Measurements from ENCODE around the gene MDGA2. TPM values are rescaled to one million over a fixed set of nuclear protein-coding genes. Genes with fewer than 3 reads are reported as not detected.

Gene MDGA2
- total RNA-seq, 6 donors from 2014 or later = 0.61 TPM; not detected in 5

DNA sequence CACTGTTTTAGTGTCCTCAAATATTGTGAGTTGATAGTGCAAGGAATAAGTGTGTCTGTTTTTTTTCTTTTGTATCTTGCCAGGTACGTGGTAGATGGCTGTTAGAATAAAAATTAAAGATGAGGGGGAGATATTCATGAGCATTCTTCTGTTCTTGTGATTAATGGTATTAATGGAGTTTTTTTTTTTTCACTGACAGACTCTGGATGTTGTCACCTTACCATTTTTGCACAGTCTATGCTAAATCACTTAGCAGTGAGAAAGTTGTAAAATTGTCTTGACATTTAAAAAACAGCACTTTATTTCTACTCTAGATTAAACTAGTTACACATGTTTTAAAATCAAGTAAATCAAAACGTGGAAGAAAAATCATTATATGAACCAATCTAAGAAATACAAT lies 204.3 kb downstream of the MDGA2 start:
- Histone ChIP-seq H3K4me3 (no peak overlapping the region), H3K27me3 (no peaks in the 10 kb centered on the region), H3K36me3 (no peaks in the 10 kb centered on the region), H3K4me1 (no peaks in the 10 kb centered on the region), H3K9me3 (no peaks in the 10 kb centered on the region), H3K27ac (no peak overlapping the region)
- DNase-seq = no peak
- TF ChIP-seq, protein P1, sequence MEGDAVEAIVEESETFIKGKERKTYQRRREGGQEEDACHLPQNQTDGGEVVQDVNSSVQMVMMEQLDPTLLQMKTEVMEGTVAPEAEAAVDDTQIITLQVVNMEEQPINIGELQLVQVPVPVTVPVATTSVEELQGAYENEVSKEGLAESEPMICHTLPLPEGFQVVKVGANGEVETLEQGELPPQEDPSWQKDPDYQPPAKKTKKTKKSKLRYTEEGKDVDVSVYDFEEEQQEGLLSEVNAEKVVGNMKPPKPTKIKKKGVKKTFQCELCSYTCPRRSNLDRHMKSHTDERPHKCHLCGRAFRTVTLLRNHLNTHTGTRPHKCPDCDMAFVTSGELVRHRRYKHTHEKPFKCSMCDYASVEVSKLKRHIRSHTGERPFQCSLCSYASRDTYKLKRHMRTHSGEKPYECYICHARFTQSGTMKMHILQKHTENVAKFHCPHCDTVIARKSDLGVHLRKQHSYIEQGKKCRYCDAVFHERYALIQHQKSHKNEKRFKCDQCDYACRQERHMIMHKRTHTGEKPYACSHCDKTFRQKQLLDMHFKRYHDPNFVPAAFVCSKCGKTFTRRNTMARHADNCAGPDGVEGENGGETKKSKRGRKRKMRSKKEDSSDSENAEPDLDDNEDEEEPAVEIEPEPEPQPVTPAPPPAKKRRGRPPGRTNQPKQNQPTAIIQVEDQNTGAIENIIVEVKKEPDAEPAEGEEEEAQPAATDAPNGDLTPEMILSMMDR (IDR thresholded peaks at IDR 0.05) = no peak
- TF ChIP-seq EP300 (IDR thresholded peaks at IDR 0.05) (no peak), POLR2A (IDR thresholded peaks at IDR 0.05) (no peak), POLR2AphosphoS5 (IDR thresholded peaks at IDR 0.05) (no peak)
- WGBS, 2 donors = 47 to 55% methylated on average over 2 of the region's 2 CpGs
- ATAC-seq (ENCODE audit: low FRiP score in 2 of 2) = no peak

DNA sequence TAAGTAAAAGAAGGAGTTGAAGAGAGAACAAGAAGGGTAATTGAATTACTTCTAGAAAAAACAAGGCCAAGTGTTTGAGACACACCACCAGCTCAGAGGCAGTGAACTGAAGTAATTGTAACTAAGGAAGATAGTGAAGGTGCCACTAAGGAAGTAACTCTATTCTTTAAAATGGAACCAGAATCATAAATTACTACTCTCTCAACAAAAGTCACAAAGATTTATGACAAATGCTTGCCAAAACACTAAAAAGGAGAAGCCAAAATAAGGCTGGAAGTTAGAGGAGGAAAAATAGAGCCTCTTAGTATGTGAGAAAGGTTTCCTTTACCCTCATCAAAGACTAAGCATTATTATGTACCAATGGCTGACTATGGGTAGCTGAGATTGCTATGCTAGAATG lies 208.5 kb downstream of the MDGA2 start:
- H3K27ac ChIP-seq = no peak overlapping the region
- DNase-seq = no peak
- no peak overlapping the region for H3K4me3 ChIP-seq
- no peaks in the 10 kb centered on the region for H3K27me3 ChIP-seq
- H3K9me3 ChIP-seq = no peaks in the 10 kb centered on the region
- no peaks in the 10 kb centered on the region for H3K36me3 ChIP-seq
- no peaks in the 10 kb centered on the region for H3K4me1 ChIP-seq
- no peak for ATAC-seq (ENCODE audit: low FRiP score in 2 of 2)
- no peak for TF ChIP-seq EP300 (IDR thresholded peaks at IDR 0.05)
- TF ChIP-seq, protein P1 (IDR thresholded peaks at IDR 0.05) = no peak

DNA sequence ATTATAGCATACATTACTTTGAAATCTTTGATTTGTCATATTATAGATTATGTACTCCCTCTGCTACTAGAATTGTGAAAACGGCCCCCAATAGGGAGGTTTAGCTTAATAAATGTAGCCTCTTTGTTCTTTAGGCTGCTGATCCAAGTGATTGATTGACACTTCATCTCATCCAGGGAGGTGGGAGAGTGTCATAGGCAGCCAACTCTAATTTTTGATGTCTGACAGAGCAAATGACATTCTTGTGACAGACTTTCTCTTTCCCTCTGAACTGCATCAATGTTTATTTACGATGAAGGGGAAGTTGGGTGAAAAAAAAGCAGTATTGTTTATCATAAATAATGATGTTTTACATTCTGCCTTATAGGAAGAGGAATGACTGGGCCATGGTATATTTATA lies 221.4 kb downstream of the MDGA2 start:
- ATAC-seq (ENCODE audit: low FRiP score in 2 of 2) (no peak), DNase-seq (no peak)
- H3K27me3 ChIP-seq = no peaks in the 10 kb centered on the region
- no peaks in the 10 kb centered on the region for H3K36me3 ChIP-seq
- 58 to 70% methylated on average over 2 of the region's 2 CpGs for WGBS, 2 donors
- TF ChIP-seq POLR2AphosphoS5 (IDR thresholded peaks at IDR 0.05) (no peak), EP300 (IDR thresholded peaks at IDR 0.05) (no peak), POLR2A (IDR thresholded peaks at IDR 0.05) (no peak)
- TF ChIP-seq, protein P1 (IDR thresholded peaks at IDR 0.05) = no peak
- H3K4me1 ChIP-seq = no peaks in the 10 kb centered on the region
- H3K27ac ChIP-seq = no peak overlapping the region
- no peaks in the 10 kb centered on the region for H3K9me3 ChIP-seq
- no peak overlapping the region for H3K4me3 ChIP-seq

DNA sequence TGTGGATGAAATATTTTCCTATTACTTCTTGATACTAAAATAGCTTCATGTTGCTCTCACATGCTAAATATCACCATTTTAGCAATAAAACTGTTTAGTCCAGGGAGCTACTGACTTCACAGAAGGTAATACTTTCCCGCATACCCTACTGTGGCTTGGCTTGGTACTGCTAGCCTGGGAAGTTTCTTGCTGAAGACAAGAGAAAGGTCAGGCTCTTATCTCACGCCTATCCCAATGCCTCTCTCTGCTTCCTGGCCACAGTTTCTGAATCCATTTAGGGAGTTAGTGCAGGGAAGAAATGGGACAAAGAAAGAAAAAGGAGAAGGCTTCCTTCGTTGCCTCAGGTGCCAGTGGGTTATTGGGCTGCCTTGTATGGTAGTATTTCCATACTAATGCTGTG lies 228.3 kb downstream of the MDGA2 start:
- TF ChIP-seq EP300 (IDR thresholded peaks at IDR 0.05) (no peak), POLR2AphosphoS5 (IDR thresholded peaks at IDR 0.05) (no peak), POLR2A (IDR thresholded peaks at IDR 0.05) (no peak)
- TF ChIP-seq, protein P1 (IDR thresholded peaks at IDR 0.05) = no peak
- Histone ChIP-seq H3K36me3 (no peaks in the 10 kb centered on the region), H3K27ac (no peak overlapping the region), H3K4me1 (no peaks in the 10 kb centered on the region), H3K27me3 (no peaks in the 10 kb centered on the region), H3K9me3 (no peaks in the 10 kb centered on the region), H3K4me3 (no peak overlapping the region)
- 66 to 87% methylated on average over 3 of the region's 3 CpGs for WGBS, 2 donors
- DNase-seq = no peak
- ATAC-seq (ENCODE audit: low FRiP score in 2 of 2) = no peak

DNA sequence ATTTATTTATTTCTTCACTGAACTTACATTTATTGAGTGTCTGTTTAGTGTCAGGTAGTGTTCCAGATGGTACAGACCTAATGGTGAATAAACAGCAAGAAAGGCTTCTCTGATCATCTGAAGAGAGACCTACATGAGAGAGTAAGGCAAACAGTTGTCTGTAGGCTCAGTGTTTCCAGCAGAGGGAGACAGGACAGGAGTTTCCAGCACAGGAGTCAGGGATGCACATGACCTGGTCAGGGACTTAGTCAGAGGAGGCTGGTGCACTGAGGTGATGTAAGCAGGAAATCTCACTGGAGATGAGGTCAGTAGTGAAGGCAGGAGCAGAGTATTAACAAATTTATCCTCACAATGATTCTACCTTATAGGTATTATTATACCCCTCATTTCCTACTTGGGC lies 233.2 kb downstream of the MDGA2 start:
- TF ChIP-seq, protein P1 (IDR thresholded peaks at IDR 0.05) = no peak
- TF ChIP-seq EP300 (IDR thresholded peaks at IDR 0.05) = no peak
- Histone ChIP-seq H3K27me3 (no peaks in the 10 kb centered on the region), H3K4me3 (no peak overlapping the region), H3K9me3 (no peaks in the 10 kb centered on the region), H3K36me3 (no peaks in the 10 kb centered on the region), H3K4me1 (no peaks in the 10 kb centered on the region), H3K27ac (no peak overlapping the region)
- DNase-seq (no peak), ATAC-seq (ENCODE audit: low FRiP score in 2 of 2) (no peak)

All from upper lobe of left lung (tissue), 6 donors.